SK-N-SH treated with all-trans-retinoic acid at 6 μM for 48 hours (cell line): ENCODE data around the gene PFKP.
"Not testable (repeated sequence)": the region's sequence is repeated elsewhere in the genome, so short reads cannot be mapped to it uniquely, and the experiment has no call there.

ENCODE experiments used
- ARNTL ChIP-seq: fragments of 450-650 bp; formaldehyde crosslinking; IDR thresholded peaks from 2 replicates; pipeline ENCODE4 v1.5.0; 2020; ENCODE audit warnings: low read depth, mild to moderate bottlenecking, moderate library complexity, borderline replicate concordance
- BACH2 ChIP-seq: fragments of 250-450 bp; sonication (Bioruptor Pico); IDR thresholded peaks from 2 replicates; pipeline ENCODE4 v1.9.0; 2021; ENCODE audit warnings: mild to moderate bottlenecking, borderline replicate concordance
- CREB5 ChIP-seq: fragments of 250-450 bp; sonication (Bioruptor Pico); IDR thresholded peaks from 2 replicates; pipeline ENCODE4 v1.5.1; 2020; ENCODE audit warnings: low read depth, mild to moderate bottlenecking, moderate library complexity
- ISL1 ChIP-seq: fragments of 250-450 bp; sonication (Bioruptor Pico); IDR thresholded peaks from 2 replicates; pipeline ENCODE4 v2.1.2; 2022; ENCODE audit warnings: mild to moderate bottlenecking, moderate library complexity
- PATZ1 ChIP-seq: fragments of 250-450 bp; sonication (Bioruptor Pico); IDR thresholded peaks from 2 replicates; pipeline ENCODE4 v1.8.0; 2020; ENCODE audit warnings: mild to moderate bottlenecking, moderate library complexity, borderline replicate concordance
- RARB ChIP-seq: fragments of 250-450 bp; sonication (Bioruptor Pico); IDR thresholded peaks from 2 replicates; pipeline ENCODE4 v1.8.0; 2021; ENCODE audit warnings: mild to moderate bottlenecking, moderate library complexity
- TSHZ2 ChIP-seq: fragments of 250-450 bp; sonication (Bioruptor Pico); IDR thresholded peaks from 2 replicates; pipeline ENCODE4 v1.5.0; 2020; ENCODE audit warnings: mild to moderate bottlenecking, moderate library complexity
- ZC3H10 ChIP-seq: fragments of 250-450 bp; sonication (Bioruptor Pico); IDR thresholded peaks from 2 replicates; pipeline ENCODE4 v1.5.1; 2021; ENCODE audit warnings: mild to moderate bottlenecking, moderate library complexity
- ZFP3 ChIP-seq: fragments of 250-450 bp; sonication (Bioruptor Pico); IDR thresholded peaks from 2 replicates; pipeline ENCODE4 v1.5.0; 2020; ENCODE audit warnings: mild to moderate bottlenecking, moderate library complexity
- ZFP30 ChIP-seq: fragments of 450-650 bp; formaldehyde crosslinking; IDR thresholded peaks from 2 replicates; pipeline ENCODE4 v1.5.0; 2022; ENCODE audit warnings: mild to moderate bottlenecking, moderate library complexity
- ZNF565 ChIP-seq: fragments of 450-650 bp; formaldehyde crosslinking; conservative IDR thresholded peaks from 2 replicates; pipeline ENCODE4 v1.5.0; 2020; ENCODE audit warnings: low read depth, mild to moderate bottlenecking, moderate library complexity
- ZNF70 ChIP-seq: fragments of 450-650 bp; formaldehyde crosslinking; IDR thresholded peaks from 2 replicates; pipeline ENCODE4 v1.5.0; 2020; ENCODE audit warnings: mild to moderate bottlenecking, moderate library complexity
- ZNF8 ChIP-seq: fragments of 450-650 bp; formaldehyde crosslinking; IDR thresholded peaks from 2 replicates; pipeline ENCODE4 v1.5.0; 2020; ENCODE audit warnings: mild to moderate bottlenecking, moderate library complexity

GRCh38 chr10:3171488-3171887 lies 104.1 kb downstream of the PFKP start:
- TF ChIP-seq ZNF8; ZFP3 (CRISPR knock-in tag); BACH2; ISL1 (CRISPR knock-in tag); RARB (CRISPR knock-in tag); ZNF565; ZC3H10; ZFP30 (CRISPR knock-in tag); ARNTL; PATZ1 (CRISPR knock-in tag); CREB5 (CRISPR knock-in tag); ZNF70 (CRISPR knock-in tag); TSHZ2: not testable (repeated sequence)
